ACHN (cell line): ENCODE data around the gene ARHGEF40.

Source experiments
- DNase-seq: peaks from one replicate; pipeline ENCODE4 v3.0.0-alpha.2; 2015
- in situ Hi-C: cut with HindIII; loops from 2 replicates; pipeline ENCODE4 v1.10.0; 2017; ENCODE audit warnings: low sequenced_read_pairs, low pct_ligation_motif_present, low pct_unique_long_range_greater_than_20kb

ARHGEF40 gene

DNA sequence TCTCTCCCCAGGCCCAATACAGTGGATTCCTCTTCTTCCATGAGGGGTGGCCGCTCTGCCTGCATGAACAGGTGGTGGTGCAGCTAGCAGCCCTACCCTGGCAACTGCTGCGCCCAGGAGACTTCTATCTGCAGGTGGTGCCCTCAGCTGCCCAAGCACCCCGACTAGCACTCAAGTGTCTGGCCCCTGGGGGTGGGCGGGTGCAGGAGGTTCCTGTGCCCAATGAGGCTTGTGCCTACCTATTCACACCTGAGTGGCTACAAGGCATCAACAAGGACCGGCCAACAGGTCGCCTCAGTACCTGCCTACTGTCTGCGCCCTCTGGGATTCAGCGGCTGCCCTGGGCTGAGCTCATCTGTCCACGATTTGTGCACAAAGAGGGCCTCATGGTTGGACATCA is 3.8 kb downstream of the ARHGEF40 start:
- in situ Hi-C loops: no loop called here
- DNase-seq: no peak

GRCh38 chr14:21074398-21075272 is 4.5 kb downstream of the ARHGEF40 start:
- in situ Hi-C loops: no loop called here
- no peak for DNase-seq

GRCh38 chr14:21075719-21076437 is 5.8 kb downstream of the ARHGEF40 start:
- in situ Hi-C loops: no loop called here
- DNase-seq: no peak

- DNase-seq: no peak
- in situ Hi-C loops: no loop called here
Measured at GRCh38 chr14:21077672-21078071, 7.6 kb downstream of the ARHGEF40 start.

DNA sequence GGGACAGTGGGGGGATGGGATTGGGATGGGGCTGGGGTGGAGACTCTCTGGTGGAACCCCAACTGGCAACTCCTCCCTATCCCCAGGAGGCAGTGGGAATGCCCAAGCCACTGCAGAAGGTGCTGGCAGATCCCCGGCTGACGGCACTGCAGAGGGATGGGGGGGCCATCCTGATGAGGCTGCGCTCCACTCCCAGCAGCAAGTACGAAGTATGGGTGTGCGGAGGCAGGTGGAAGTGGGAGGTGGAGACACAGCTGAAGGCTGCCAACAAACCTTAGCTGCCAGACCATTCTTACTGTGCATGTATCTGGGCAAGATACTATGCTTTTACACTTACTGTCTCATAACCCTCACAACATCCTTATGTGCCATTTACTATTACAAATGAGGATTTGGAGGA is 8.2 kb downstream of the ARHGEF40 start:
- no peak for DNase-seq
- in situ Hi-C loops: no loop called here

- DNase-seq: no peak
- in situ Hi-C loops: no loop called here
Measured at GRCh38 chr14:21078726-21079125, 8.6 kb downstream of the ARHGEF40 start.

DNA sequence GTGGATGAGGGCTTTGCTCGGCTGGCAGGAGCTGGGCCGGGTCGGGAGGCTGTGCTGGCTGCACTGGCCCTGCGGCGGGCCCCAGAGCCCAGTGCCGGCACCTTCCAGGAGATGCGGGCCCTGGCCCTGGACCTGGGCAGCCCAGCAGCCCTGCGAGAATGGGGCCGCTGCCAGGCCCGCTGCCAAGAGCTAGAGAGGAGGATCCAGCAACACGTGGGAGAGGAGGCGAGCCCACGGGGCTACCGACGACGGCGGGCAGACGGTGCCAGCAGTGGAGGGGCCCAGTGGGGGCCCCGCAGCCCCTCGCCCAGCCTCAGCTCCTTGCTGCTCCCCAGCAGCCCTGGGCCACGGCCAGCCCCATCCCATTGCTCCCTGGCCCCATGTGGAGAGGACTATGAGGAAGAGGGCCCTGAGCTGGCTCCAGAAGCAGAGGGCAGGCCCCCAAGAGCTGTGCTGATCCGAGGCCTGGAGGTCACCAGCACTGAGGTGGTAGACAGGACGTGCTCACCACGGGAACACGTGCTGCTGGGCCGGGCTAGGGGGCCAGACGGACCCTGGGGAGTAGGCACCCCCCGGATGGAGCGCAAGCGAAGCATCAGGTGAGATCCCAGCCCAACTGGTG is 11.5 kb downstream of the ARHGEF40 start:
- in situ Hi-C loops: no loop called here
- DNase-seq: no peak

- no peak for DNase-seq
- in situ Hi-C loops: no loop called here
Measured at GRCh38 chr14:21083565-21084325, 13.6 kb downstream of the ARHGEF40 start.

DNA sequence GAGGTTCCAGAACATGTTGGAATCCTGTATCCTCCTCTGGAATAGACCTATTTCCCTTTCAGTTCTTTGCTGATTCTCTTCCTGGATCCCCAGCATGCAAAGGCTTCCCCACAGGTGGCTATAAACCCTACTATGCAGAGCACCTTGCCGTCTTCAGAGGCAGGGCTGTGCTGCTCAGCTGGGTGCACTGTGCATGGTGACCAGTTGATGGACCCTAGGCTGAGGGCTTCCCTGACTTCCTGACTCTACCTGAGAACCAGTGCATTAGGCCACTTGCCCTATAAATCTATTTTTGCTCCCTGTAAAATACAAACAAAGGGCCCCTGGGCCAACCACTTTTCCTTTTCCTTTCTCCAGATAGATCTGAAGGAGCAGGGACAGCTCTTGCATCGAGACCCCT is 14.3 kb downstream of the ARHGEF40 start:
- in situ Hi-C loops: no loop called here
- DNase-seq: no peak

GRCh38 chr14:21084998-21085853 is 15.1 kb downstream of the ARHGEF40 start:
- DNase-seq: peak; percentile 86
- in situ Hi-C loops: no loop called here

DNA sequence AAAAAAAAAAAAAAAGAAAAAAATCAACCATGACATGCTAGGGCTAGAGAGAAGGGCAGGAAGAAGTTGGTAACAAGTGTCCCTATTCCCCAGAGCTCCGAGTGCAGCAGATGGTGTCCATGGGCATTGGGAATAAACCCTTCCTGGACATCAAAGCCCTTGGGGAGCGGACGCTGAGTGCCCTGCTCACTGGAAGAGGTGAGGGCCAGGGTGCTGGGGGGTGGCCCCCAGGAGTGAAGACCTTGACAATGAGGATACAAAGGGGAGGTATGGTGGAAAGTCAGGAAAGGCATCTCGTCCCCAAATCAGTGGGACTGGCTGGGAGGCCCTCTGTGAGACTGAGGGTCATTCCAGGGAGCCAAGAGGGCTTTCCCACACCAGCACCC is 16.8 kb downstream of the ARHGEF40 start:
- DNase-seq: no peak
- in situ Hi-C loops: no loop called here

GRCh38 chr14:21087294-21088091 is 17.4 kb downstream of the ARHGEF40 start:
- in situ Hi-C loops: no loop called here
- peak; percentile 71 for DNase-seq

- in situ Hi-C loops: no loop called here
- no peak for DNase-seq
Measured at GRCh38 chr14:21088687-21089086, 18.6 kb downstream of the ARHGEF40 start.

DNA sequence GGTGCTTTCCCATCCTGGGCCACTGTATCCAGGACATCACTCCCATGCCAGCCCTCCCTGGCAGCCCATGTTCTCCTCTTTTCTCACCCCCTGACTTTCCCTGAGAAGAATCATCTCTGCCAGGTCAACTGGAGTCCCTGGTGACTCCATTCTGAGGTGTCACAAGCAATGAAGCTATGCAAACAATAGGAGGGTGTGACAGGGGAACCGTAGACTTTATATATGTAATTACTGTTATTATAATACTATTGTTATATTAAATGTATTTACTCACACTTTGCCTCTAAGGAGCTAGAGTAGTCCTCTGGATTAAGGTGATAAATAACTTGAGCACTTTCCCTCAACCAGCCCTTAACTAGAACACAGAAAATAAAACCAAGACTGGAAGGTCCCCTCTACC is 19.2 kb downstream of the ARHGEF40 start:
- no peak for DNase-seq
- in situ Hi-C loops: no loop called here

DNA sequence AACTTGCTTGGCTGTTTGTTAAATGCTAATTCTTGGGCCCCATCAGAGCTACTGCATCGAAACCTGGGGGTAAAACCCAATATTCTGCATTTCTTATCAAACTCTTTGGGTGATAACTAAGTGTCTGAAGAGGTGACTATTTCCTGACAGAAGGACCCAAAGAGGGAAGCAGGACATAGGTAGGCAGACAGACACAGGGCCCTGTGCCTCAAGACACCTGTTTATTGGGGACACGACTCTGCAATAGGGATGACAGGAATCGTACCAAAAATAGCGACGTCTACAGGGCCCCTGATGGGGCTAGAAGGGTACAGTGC is 19.7 kb downstream of the ARHGEF40 start:
- in situ Hi-C loops: no loop called here
- no peak for DNase-seq

GRCh38 chr14:21090194-21090939 is 20.3 kb downstream of the ARHGEF40 start:
- in situ Hi-C loops: no loop called here
- DNase-seq: no peak
